ENCODE measurements around the gene RANBP9. TPM values are rescaled to one million over a fixed set of nuclear protein-coding genes. Genes with fewer than 3 reads are reported as not detected.
A peak's percentile ranks its signal among the peaks of the same experiment; 100 is the strongest.

The RANBP9 gene
- total and polyA plus RNA-seq, 4 experiments from 2014 or later = 3.4 to 52.9 (median 29.9) TPM

DNA sequence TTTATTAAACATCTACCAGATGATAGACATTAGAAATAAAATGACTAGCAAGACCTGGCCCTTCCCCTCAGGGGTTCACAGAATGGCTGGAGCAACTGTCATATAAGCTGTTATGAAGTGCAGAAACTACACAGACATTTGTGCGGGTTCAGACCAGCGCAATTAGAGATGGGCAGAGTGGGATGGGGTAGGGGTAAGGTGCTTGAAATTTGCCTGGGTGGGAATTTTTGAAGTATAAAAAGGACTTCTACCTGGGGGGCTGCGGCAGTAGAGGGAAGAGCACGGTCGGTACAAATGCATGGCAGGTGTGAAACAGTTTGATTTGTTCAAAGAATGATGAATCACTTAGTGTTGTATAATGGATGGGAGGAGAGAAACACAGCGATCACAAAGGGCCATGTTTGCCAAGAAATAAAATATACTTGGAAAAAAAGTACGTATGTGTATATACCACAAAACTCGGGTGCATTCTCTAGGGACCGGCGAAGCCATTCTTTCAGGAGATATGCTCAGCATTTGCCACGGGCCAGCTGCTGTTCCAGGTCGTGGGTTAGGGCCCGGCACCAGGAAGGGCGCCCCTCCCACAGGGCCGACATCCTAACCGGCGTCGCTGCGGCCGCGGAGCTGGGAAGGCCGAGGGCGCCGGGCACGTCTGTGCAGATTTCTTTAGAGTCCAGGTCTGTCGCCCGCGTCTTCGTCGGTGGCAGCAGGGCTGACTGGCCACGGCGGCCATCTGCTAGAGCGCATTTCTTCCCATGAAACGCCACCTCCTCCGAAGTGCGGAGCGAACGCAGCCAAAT lies 97.3 kb downstream of the RANBP9 start:
- H3K27me3 Mint-ChIP-seq = no peaks in the 10 kb centered on the region
- H3K9me3 Mint-ChIP-seq = no peaks in the 10 kb centered on the region
- peak overlapping the region; percentile 90 to 98 (median 97) for H3K27ac Mint-ChIP-seq
- Histone ChIP-seq H3K36me3 (ENCODE audit: insufficient read depth, low read length) (peaks cover 19% of the 10 kb centered on the region), H3K27ac (ENCODE audit: low read depth, low read length) (peak overlapping the region; percentile 82), H3K27me3 (ENCODE audit: insufficient read depth, low read length) (no peaks in the 10 kb centered on the region), H3K4me3 (ENCODE audit: low read length in 2 of 2) (peak overlapping the region; percentile 58 to 75), H3K4me1 (ENCODE audit: insufficient read depth, low read length) (peaks cover 36% of the 10 kb centered on the region), H3K9me3 (ENCODE audit: control insufficient read depth in 1 of 2, low read length in 2 of 2) (no peaks in the 10 kb centered on the region)
- POLR2A ChIA-PET (ENCODE audit: partially characterized antibody) = interaction anchor here (0.6 to 4.4 kb wide), 34 partner anchors 9 to 460 kb away, joined by 3 to 128 read pairs (median 5); partner anchors contain the start of genes MCUR1, RANBP9, SIRT5 and TBC1D7
- DNase-seq = no peak
- peaks cover 25 to 54% (median 38%) of the 10 kb centered on the region in 4 donors for H3K4me1 Mint-ChIP-seq
- CTCF ChIA-PET (ENCODE audit: partially characterized antibody) = interaction anchor here (0.9 to 6.0 kb wide), 22 partner anchors 10 to 286 kb away, joined by 3 to 74 read pairs (median 7); partner anchors contain the start of genes MCUR1, RANBP9, SIRT5 and TBC1D7
- H3K4me3 Mint-ChIP-seq = peak overlapping the region; percentile 94 to 98 (median 97)
- intact Hi-C loops (cut with micrococcal nuclease) = loop anchor here (2.0 to 10.0 kb wide), 5 partner anchors 66 to 286 kb away; partner anchors contain the start of genes MCUR1 and TBC1D7
- peaks cover 11 to 40% of the 10 kb centered on the region in 2 donors for H3K36me3 Mint-ChIP-seq

DNA sequence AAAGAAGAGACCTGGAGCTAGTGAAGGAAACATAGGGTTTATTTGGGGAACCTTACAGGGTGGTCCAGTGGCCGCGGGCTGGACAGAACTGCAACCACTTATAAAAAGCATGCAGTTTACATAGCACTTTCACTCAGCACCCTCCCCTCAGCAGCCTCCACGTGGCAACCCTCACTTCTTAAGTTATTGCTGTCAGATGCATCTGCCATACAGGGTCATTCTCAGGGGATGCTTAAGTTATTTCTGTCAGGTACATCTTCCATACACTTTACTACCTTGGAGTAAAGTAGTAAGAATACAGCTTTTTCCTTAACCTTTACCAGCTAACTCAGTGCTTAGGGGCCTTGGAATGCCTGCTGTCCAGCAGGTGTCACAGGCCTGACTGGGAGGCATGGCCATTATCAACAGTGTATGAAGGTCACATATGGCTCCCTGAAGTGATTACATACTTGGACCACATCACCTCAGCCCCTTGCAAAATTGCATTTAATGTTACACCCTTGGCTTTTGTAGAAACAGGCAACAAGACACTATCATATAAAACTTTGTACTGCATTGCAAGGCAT lies 98.5 kb downstream of the RANBP9 start:
- H3K4me1 Mint-ChIP-seq = peaks cover 23 to 48% (median 38%) of the 10 kb centered on the region in 4 donors
- ChIA-PET POLR2A (ENCODE audit: partially characterized antibody) (interaction anchor here (4.4 kb wide), 1 partner anchor 38 kb away, joined by 90 read pairs; the partner anchor contains the start of gene SIRT5), CTCF (ENCODE audit: partially characterized antibody) (interaction anchor here (6.0 kb wide), 1 partner anchor 39 kb away, joined by 74 read pairs; the partner anchor contains the start of gene SIRT5)
- H3K9me3 Mint-ChIP-seq = no peaks in the 10 kb centered on the region
- peaks cover 36% of the 10 kb centered on the region for H3K4me1 ChIP-seq (ENCODE audit: insufficient read depth, low read length)
- no peak overlapping the region for H3K27ac ChIP-seq (ENCODE audit: low read depth, low read length)
- H3K36me3 ChIP-seq (ENCODE audit: insufficient read depth, low read length) = peaks cover 10% of the 10 kb centered on the region
- H3K9me3 ChIP-seq (ENCODE audit: control insufficient read depth in 1 of 2, low read length in 2 of 2) = no peaks in the 10 kb centered on the region
- H3K27ac Mint-ChIP-seq = peak overlapping the region in 3 of 7 donors; percentile 2 to 97 (median 63)
- no peaks in the 10 kb centered on the region for H3K27me3 Mint-ChIP-seq
- H3K4me3 Mint-ChIP-seq = peak overlapping the region in 3 of 8 donors; percentile 25 to 67 (median 57)
- intact Hi-C loops (cut with micrococcal nuclease) = loop anchor here (10.0 kb wide), 1 partner anchor 158 kb away; no protein-coding TSS in a partner anchor
- no peaks in the 10 kb centered on the region for H3K27me3 ChIP-seq (ENCODE audit: insufficient read depth, low read length)
- peaks cover 11 to 31% of the 10 kb centered on the region in 2 donors for H3K36me3 Mint-ChIP-seq
- H3K4me3 ChIP-seq (ENCODE audit: low read length in 2 of 2) = no peak overlapping the region
- no peak for DNase-seq

DNA sequence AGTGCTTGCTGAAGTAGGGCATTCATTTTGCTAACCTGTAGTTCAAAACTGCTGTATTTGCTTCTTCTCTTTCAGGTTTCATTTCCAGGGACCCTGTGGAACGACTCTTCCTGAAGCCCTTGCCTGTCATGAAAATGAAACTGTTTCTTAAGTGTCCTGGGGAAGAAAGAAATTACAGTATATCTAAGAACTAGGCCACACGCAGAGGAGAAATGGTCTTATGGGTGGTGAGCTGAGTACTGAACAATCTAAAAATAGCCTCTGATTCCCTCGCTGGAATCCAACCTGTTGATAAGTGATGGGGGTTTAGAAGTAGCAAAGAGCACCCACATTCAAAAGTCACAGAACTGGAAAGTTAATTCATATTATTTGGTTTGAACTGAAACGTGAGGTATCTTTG lies 99.9 kb downstream of the RANBP9 start:
- Mint-ChIP-seq H3K27ac (peak overlapping the region; percentile 13 to 84 (median 65)), H3K36me3 (peaks cover 8 to 20% of the 10 kb centered on the region in 2 donors), H3K9me3 (no peaks in the 10 kb centered on the region), H3K4me1 (peaks cover 16 to 38% (median 27%) of the 10 kb centered on the region in 4 donors), H3K4me3 (peak overlapping the region in 4 of 8 donors; percentile 3 to 40 (median 8)), H3K27me3 (no peaks in the 10 kb centered on the region)
- DNase-seq = no peak
- ChIA-PET POLR2A (ENCODE audit: partially characterized antibody) (no interaction called here), CTCF (ENCODE audit: partially characterized antibody) (interaction anchor here (6.0 kb wide), 1 partner anchor 37 kb away, joined by 74 read pairs; the partner anchor contains the start of gene SIRT5)
- H3K27ac ChIP-seq (ENCODE audit: low read depth, low read length) = no peak overlapping the region
- intact Hi-C loops (cut with micrococcal nuclease) = loop anchor here (10.0 kb wide), 1 partner anchor 157 kb away; no protein-coding TSS in a partner anchor
- H3K27me3 ChIP-seq (ENCODE audit: insufficient read depth, low read length) = no peaks in the 10 kb centered on the region
- no peak overlapping the region for H3K4me3 ChIP-seq (ENCODE audit: low read length in 2 of 2)
- H3K9me3 ChIP-seq (ENCODE audit: control insufficient read depth in 1 of 2, low read length in 2 of 2) = no peaks in the 10 kb centered on the region
- H3K4me1 ChIP-seq (ENCODE audit: insufficient read depth, low read length) = peaks cover 25% of the 10 kb centered on the region
- H3K36me3 ChIP-seq (ENCODE audit: insufficient read depth, low read length) = peaks cover 2% of the 10 kb centered on the region

DNA sequence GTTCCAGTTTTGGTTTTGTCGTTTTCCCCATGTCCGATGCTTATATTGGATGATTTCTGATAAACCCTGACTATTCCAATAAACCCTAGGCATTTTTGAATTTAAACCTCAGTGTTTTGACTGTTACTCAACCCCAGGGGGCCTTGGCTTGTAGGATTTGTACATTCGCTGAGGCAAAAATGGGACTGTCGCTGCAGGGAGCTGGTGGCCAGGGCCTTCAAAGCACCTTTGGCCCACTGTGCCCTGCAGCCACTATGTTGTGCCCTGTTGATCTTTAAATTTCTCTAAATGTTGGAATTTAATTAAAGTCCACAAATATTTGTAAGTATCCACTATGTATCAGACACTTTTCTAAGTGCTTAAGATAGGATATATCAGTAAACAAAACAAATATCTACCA lies 106.0 kb downstream of the RANBP9 start:
- Histone ChIP-seq H3K4me1 (ENCODE audit: insufficient read depth, low read length) (no peaks in the 10 kb centered on the region), H3K4me3 (ENCODE audit: low read length in 2 of 2) (no peak overlapping the region), H3K27ac (ENCODE audit: low read depth, low read length) (no peak overlapping the region), H3K9me3 (ENCODE audit: control insufficient read depth in 1 of 2, low read length in 2 of 2) (no peaks in the 10 kb centered on the region), H3K36me3 (ENCODE audit: insufficient read depth, low read length) (peaks cover 4% of the 10 kb centered on the region), H3K27me3 (ENCODE audit: insufficient read depth, low read length) (no peaks in the 10 kb centered on the region)
- ChIA-PET CTCF (ENCODE audit: partially characterized antibody) (interaction anchor here (1.4 to 1.7 kb wide), 2 partner anchors 10 to 31 kb away, joined by 4 to 6 read pairs; partner anchors contain the start of genes NOL7 and SIRT5), POLR2A (ENCODE audit: partially characterized antibody) (interaction anchor here (1.7 kb wide), 1 partner anchor 10 kb away, joined by 6 read pairs; the partner anchor contains the start of gene NOL7)
- Mint-ChIP-seq H3K9me3 (no peaks in the 10 kb centered on the region), H3K4me3 (no peak overlapping the region), H3K27me3 (no peaks in the 10 kb centered on the region), H3K27ac (no peak overlapping the region), H3K36me3 (peaks cover 35 to 39% of the 10 kb centered on the region in 2 donors), H3K4me1 (no peaks in the 10 kb centered on the region)
- intact Hi-C loops (cut with micrococcal nuclease) = no loop called here
- no peak for DNase-seq

DNA sequence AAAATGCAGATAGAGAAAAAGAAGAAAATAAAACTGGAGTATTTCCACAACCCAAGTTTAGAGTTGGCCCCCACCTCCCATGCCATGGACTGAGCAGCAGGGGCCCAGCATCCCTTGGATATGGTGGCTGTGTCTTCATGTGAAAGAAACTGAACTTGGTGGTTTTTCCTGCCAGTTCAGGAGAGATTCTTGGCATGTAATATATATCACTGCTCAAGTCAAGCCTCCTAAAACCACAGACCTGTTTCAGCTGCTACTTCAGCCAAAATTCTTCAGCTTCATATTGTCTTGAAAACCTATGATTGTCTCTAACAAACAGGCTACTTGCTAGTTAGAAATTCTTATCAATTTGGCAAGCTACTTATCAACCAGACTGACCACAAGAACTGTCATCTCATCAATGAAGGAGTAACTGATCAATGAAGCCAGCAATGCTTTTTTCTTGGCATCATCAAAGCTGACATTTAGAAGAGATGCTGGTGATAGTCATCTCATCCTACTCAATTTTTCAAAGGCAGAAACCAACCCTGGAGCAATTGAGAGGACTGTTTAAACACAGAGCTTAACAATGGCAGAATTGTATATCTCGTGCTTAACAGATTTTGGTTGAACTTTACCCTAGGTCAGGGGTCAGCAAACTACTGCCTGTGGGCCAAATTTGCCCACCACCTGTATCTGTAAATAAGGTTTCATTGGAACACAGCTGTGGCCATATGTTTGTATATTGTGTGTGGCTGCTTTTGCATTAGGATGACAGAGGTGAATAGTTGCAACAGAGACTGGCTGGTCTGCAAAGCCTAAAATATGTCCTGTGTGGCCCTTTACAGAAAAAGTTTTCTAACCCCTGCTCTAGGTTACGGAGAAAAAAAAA lies 106.9 kb downstream of the RANBP9 start:
- Histone ChIP-seq H3K9me3 (ENCODE audit: control insufficient read depth in 1 of 2, low read length in 2 of 2) (no peaks in the 10 kb centered on the region), H3K4me3 (ENCODE audit: low read length in 2 of 2) (no peak overlapping the region), H3K36me3 (ENCODE audit: insufficient read depth, low read length) (peaks cover 4% of the 10 kb centered on the region), H3K27ac (ENCODE audit: low read depth, low read length) (no peak overlapping the region), H3K27me3 (ENCODE audit: insufficient read depth, low read length) (no peaks in the 10 kb centered on the region), H3K4me1 (ENCODE audit: insufficient read depth, low read length) (no peaks in the 10 kb centered on the region)
- Mint-ChIP-seq H3K4me3 (no peak overlapping the region), H3K9me3 (no peaks in the 10 kb centered on the region), H3K27ac (no peak overlapping the region), H3K36me3 (peaks cover 40 to 42% of the 10 kb centered on the region in 2 donors), H3K4me1 (no peaks in the 10 kb centered on the region), H3K27me3 (no peaks in the 10 kb centered on the region)
- POLR2A ChIA-PET (ENCODE audit: partially characterized antibody) = interaction anchor here (1.7 to 1.9 kb wide), 2 partner anchors 10 to 30 kb away, joined by 4 to 6 read pairs; partner anchors contain the start of genes NOL7 and SIRT5
- DNase-seq = no peak
- intact Hi-C loops (cut with micrococcal nuclease) = no loop called here
- CTCF ChIA-PET (ENCODE audit: partially characterized antibody) = interaction anchor here (0.8 to 1.7 kb wide), 3 partner anchors 10 to 30 kb away, joined by 3 to 6 read pairs (median 4); partner anchors contain the start of genes NOL7 and SIRT5

DNA sequence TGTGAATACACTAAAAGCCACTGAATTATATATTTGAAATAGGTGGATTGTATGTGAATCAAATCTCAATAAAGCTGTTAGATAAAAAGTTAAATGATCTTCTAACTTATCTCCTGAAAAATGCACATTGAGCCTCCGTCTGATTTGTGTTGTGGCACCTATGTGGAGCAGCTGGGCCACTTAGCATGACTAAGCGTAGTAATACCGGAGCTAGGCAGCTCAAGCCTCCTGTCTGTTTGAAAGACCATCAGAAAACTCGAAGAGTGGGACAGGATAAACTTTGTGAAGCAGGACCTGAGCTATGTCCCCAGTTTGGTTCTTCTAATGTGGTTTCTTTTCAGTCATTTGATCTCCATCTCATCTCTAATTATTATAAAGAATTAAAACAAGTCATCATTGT lies 107.5 kb downstream of the RANBP9 start:
- Mint-ChIP-seq H3K27me3 (no peaks in the 10 kb centered on the region), H3K36me3 (peaks cover 46 to 48% of the 10 kb centered on the region in 2 donors), H3K27ac (peak overlapping the region in 1 of 7 donors; percentile 20), H3K4me3 (no peak overlapping the region), H3K4me1 (no peaks in the 10 kb centered on the region), H3K9me3 (no peaks in the 10 kb centered on the region)
- Histone ChIP-seq H3K27me3 (ENCODE audit: insufficient read depth, low read length) (no peaks in the 10 kb centered on the region), H3K36me3 (ENCODE audit: insufficient read depth, low read length) (peaks cover 4% of the 10 kb centered on the region), H3K9me3 (ENCODE audit: control insufficient read depth in 1 of 2, low read length in 2 of 2) (no peaks in the 10 kb centered on the region), H3K4me1 (ENCODE audit: insufficient read depth, low read length) (no peaks in the 10 kb centered on the region), H3K27ac (ENCODE audit: low read depth, low read length) (no peak overlapping the region), H3K4me3 (ENCODE audit: low read length in 2 of 2) (no peak overlapping the region)
- POLR2A ChIA-PET (ENCODE audit: partially characterized antibody) = interaction anchor here (0.6 to 1.9 kb wide), 2 partner anchors 28 to 29 kb away, joined by 3 to 4 read pairs; partner anchors contain the start of gene SIRT5
- CTCF ChIA-PET (ENCODE audit: partially characterized antibody) = interaction anchor here (0.8 kb wide), 1 partner anchor 11 kb away, joined by 3 read pairs; the partner anchor contains the start of gene NOL7
- DNase-seq = no peak
- intact Hi-C loops (cut with micrococcal nuclease) = no loop called here
